ENCODE results near the gene NAV2. TPM values are rescaled to one million over a fixed set of nuclear protein-coding genes. Genes with fewer than 3 reads are reported as not detected.

NAV2 gene
- total RNA-seq, 2 donors from 2014 or later: 26.4 to 35.5 TPM

DNA sequence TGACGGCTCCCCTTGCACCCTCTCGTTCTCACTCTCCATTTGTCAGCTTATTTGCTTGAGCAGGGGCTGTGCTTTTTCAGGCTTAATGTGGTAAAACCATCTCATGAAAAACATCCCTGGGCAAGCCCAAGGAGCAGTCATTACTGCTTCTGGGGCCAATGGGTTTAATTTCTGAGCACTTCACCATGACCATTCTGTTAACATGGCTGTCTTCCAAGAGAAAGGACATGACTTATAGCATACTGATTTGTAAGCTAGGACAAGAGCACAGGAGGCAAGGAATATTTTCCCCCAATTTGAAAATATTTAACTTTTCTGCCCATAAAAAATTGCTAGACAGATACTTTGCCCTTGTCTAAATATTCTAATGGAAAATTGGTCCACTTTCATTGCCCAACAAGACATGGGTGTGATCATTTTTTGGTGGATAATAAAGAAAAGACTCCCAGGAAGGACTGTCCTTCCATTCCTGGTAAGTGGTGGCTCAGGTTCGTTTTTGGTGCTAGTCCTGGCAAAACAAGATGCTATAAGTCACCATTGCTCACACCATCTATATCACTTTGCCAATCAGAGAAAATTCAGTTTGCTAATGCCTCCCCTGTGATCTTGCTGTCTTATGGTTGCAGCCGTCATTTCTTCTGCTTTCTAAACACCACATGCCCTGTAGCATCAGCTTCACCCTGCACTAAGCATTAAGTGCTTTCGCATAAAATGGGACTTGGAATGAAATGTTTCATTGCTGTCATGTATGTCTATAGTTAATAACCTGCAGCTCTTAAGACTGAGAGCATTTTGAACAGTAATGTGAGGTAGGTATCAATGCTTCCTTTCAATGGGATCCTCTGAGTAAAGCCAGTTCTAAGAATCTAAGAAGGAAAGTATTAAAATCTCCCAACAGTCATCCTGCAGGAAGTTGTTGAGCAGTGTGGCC is 339.1 kb downstream of the NAV2 start:
- H3K9me3 ChIP-seq: no peaks in the 10 kb centered on the region
- TF ChIP-seq CTCF (IDR thresholded peaks at IDR 0.05) (no peak), POLR2A (IDR thresholded peaks at IDR 0.05) (no peak)
- H3K36me3 ChIP-seq (replicated peaks in 1 of 2; ENCODE audit: insufficient read depth in 1 of 2, low read depth in 2 of 2): peaks cover 0 to 21% of the 10 kb centered on the region in 2 donors
- H3K4me3 ChIP-seq: no peak overlapping the region
- intact Hi-C loops (cut with DNase I): no loop called here
- no peaks in the 10 kb centered on the region for H3K27me3 ChIP-seq
- ATAC-seq: no peak
- H3K4me1 ChIP-seq: peaks cover 3% of the 10 kb centered on the region
- whole genome bisulfite sequencing, 2 donors: 87 to 90% methylated on average over 5 of the region's 5 CpGs
- no peak overlapping the region for H3K27ac ChIP-seq
- no peak for DNase-seq

- ATAC-seq: no peak
These were observed 340.9 kb downstream of the NAV2 start for GRCh38 chr11:20053572-20053971.

GRCh38 chr11:20054584-20054983 is 341.9 kb downstream of the NAV2 start:
- Histone ChIP-seq H3K4me1 (no peaks in the 10 kb centered on the region), H3K27ac (no peak overlapping the region), H3K27me3 (no peaks in the 10 kb centered on the region), H3K36me3 (replicated peaks in 1 of 2; ENCODE audit: insufficient read depth in 1 of 2, low read depth in 2 of 2) (peaks cover 0 to 17% of the 10 kb centered on the region in 2 donors), H3K9me3 (no peaks in the 10 kb centered on the region), H3K4me3 (no peak overlapping the region)
- WGBS, 2 donors: 95 to 100% methylated on average over 1 of the region's 1 CpG
- TF ChIP-seq POLR2A (IDR thresholded peaks at IDR 0.05) (no peak), CTCF (IDR thresholded peaks at IDR 0.05) (no peak)
- no peak for ATAC-seq
- no peak for DNase-seq
- intact Hi-C loops (cut with DNase I): no loop called here

More at GRCh38 chr11:20053572-20053971, 340.9 kb downstream of the NAV2 start:
- H3K4me3 ChIP-seq: no peak overlapping the region
- H3K9me3 ChIP-seq: no peaks in the 10 kb centered on the region
- H3K4me1 ChIP-seq: no peaks in the 10 kb centered on the region
- no peaks in the 10 kb centered on the region for H3K27me3 ChIP-seq
- H3K36me3 ChIP-seq (replicated peaks in 1 of 2; ENCODE audit: insufficient read depth in 1 of 2, low read depth in 2 of 2): peaks cover 0 to 22% of the 10 kb centered on the region in 2 donors
- 91% methylated on average over 4 of the region's 4 CpGs for WGBS, 2 donors
- no peak for DNase-seq
- no peak for TF ChIP-seq POLR2A (IDR thresholded peaks at IDR 0.05)
- no peak for TF ChIP-seq CTCF (IDR thresholded peaks at IDR 0.05)
- intact Hi-C loops (cut with DNase I): no loop called here
- H3K27ac ChIP-seq: no peak overlapping the region

DNA sequence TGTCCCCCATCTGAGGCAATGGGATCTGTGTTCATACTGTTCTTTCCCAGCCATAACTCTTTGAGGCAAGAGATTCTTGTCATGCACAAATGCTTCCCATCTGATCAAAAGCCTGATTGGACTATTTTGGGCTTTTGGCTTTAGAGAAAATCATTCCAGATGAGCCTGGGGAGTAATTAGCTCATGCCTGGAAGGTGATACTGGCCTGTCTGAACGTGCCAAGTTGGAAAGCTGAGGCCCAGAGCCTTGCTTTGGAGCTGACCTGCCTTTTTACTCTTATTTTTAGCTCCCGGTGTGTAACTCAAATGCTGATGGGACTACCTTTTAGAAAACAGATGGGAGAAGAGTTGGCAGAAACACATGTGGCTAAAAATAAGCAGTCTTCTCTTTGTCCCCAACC is 342.7 kb downstream of the NAV2 start:
- 77 to 82% methylated on average over 2 of the region's 2 CpGs for WGBS, 2 donors
- no peak overlapping the region for H3K27ac ChIP-seq
- no peak for ATAC-seq
- H3K4me3 ChIP-seq: no peak overlapping the region
- peaks cover 0 to 17% of the 10 kb centered on the region in 2 donors for H3K36me3 ChIP-seq (replicated peaks in 1 of 2; ENCODE audit: insufficient read depth in 1 of 2, low read depth in 2 of 2)
- intact Hi-C loops (cut with DNase I): no loop called here
- TF ChIP-seq POLR2A (IDR thresholded peaks at IDR 0.05) (no peak), CTCF (IDR thresholded peaks at IDR 0.05) (no peak)
- H3K27me3 ChIP-seq: no peaks in the 10 kb centered on the region
- H3K9me3 ChIP-seq: no peaks in the 10 kb centered on the region
- H3K4me1 ChIP-seq: no peaks in the 10 kb centered on the region
- no peak for DNase-seq

All from body of pancreas (tissue), 4 donors.